OCI-LY7 (cell line): Measurements from ENCODE around the gene CPS1. TPM values are rescaled to one million over a fixed set of nuclear protein-coding genes. Genes with fewer than 3 reads are reported as not detected.

ENCODE experiments used
- BruUV-seq: library from RNA; stranded (reverse); fragments of 400-500 nt; replicated peaks from 2 replicates; lab custom pipeline; 2021; lab: Mats Ljungman, UMichigan
- CTCF ChIA-PET: fragments of 300-600 bp; sonication (Branson Sonifier 250); formaldehyde crosslinking; loops from one replicate; lab custom pipeline; 2022; ENCODE audit warnings: antibody characterized with exemption; ENCODE audit not compliant: unreplicated experiment; lab: Charles Lee
- POLR2A ChIA-PET: fragments of 300-600 bp; sonication (Branson Sonifier 250); formaldehyde crosslinking; loops from one replicate; lab custom pipeline; 2022; ENCODE audit warnings: antibody characterized with exemption; lab: Charles Lee
- DNase-seq: peaks from one replicate; pipeline ENCODE4 v3.0.0-alpha.2; 2015; ENCODE audit warnings: low spot score
- H2AFZ ChIP-seq: fragments of 200-600 bp; sonication (generic), shearing (Covaris generic); 2 replicates; pipeline ENCODE4 v1.6.1; 2014; ENCODE audit warnings: mild to moderate bottlenecking, antibody characterized with exemption, low read length, moderate library complexity
- H3K27ac ChIP-seq: fragments of 200-600 bp; sonication (generic); 2 replicates; pipeline ENCODE4 v1.5.1; 2014; ENCODE audit warnings: mixed run types, low read depth, mild to moderate bottlenecking, moderate library complexity, low read length, inconsistent platforms; ENCODE audit not compliant: poor library complexity, severe bottlenecking
- H3K36me3 ChIP-seq: fragments of 200-600 bp; sonication (generic); 2 replicates; pipeline ENCODE4 v1.6.1; 2014; ENCODE audit warnings: mild to moderate bottlenecking, antibody characterized with exemption, low read length, moderate library complexity, mixed read lengths; ENCODE audit not compliant: insufficient read depth
- H3K4me1 ChIP-seq: fragments of 200-600 bp; sonication (generic); 2 replicates; pipeline ENCODE4 v1.5.1; 2014; ENCODE audit warnings: mild to moderate bottlenecking, low read length; ENCODE audit not compliant: insufficient read depth, poor library complexity, severe bottlenecking
- H3K4me2 ChIP-seq: fragments of 200-600 bp; sonication (generic); 2 replicates; pipeline ENCODE4 v1.6.1; 2014; ENCODE audit warnings: mild to moderate bottlenecking, low read length
- H3K4me3 ChIP-seq: fragments of 200-600 bp; sonication (generic); 2 replicates; pipeline ENCODE4 v1.5.1; 2014; ENCODE audit warnings: mild to moderate bottlenecking, low read depth, low read length; ENCODE audit not compliant: poor library complexity, severe bottlenecking
- H3K79me2 ChIP-seq: fragments of 200-600 bp; sonication (generic); 2 replicates; pipeline ENCODE4 v1.6.1; 2016; ENCODE audit warnings: low read depth, mild to moderate bottlenecking, low read length, moderate library complexity, mixed read lengths; ENCODE audit not compliant: insufficient read depth
- H3K9me2 ChIP-seq: fragments of 200-600 bp; sonication (generic); 2 replicates; pipeline ENCODE4 v1.6.1; 2016; ENCODE audit warnings: mild to moderate bottlenecking, low read length, mixed read lengths; ENCODE audit not compliant: insufficient read depth
- H3K9me3 ChIP-seq: fragments of 200-600 bp; sonication (generic); 2 replicates; pipeline ENCODE4 v1.6.1; 2014; ENCODE audit warnings: mild to moderate bottlenecking, mixed run types, low read length, mixed read lengths
- H4K20me1 ChIP-seq: fragments of 200-600 bp; sonication (generic); 2 replicates; pipeline ENCODE4 v1.6.1; 2014; ENCODE audit warnings: mild to moderate bottlenecking, antibody characterized with exemption, low read length, moderate library complexity, mixed read lengths; ENCODE audit not compliant: insufficient read depth
- CTCF ChIP-seq: fragments of 200-600 bp; sonication (generic); conservative IDR thresholded peaks from 2 replicates; pipeline ENCODE4 v1.5.1; 2014; ENCODE audit warnings: mild to moderate bottlenecking, antibody characterized with exemption, low read length, moderate library complexity, mixed read lengths
- EZH2phosphoT487 ChIP-seq: fragments of 200-600 bp; sonication (generic); IDR thresholded peaks from 2 replicates; pipeline ENCODE4 v1.6.1; 2018; ENCODE audit warnings: low read depth, borderline replicate concordance, mild to moderate bottlenecking, mixed run types, antibody characterized with exemption, low read length, moderate library complexity, mixed read lengths
- intact Hi-C: fragments of 100-400 bp; cut with micrococcal nuclease; formaldehyde crosslinking; loops from one replicate; pipeline ENCODE4 v1.10.0; 2022; ENCODE audit not compliant: unreplicated experiment
- total RNA-seq, 2 experiments: library from RNA; depleted of rRNA in 1 of 2; stranded (reverse); fragments of >200 nt in 1 of 2; shearing (Covaris generic) in 1 of 2; gene quantifications; 2 replicates each; pipeline ENCODE4 v1.2.3, GENCODE V29; 2014 to 2022

CPS1 gene
- total RNA-seq, 2 experiments from 2014 or later: 0.06 to 0.27 TPM

- BruUV-seq: no TSS peak
- H3K9me3 ChIP-seq: no peaks in the 10 kb centered on the region
- POLR2A ChIA-PET: no interaction called here
Measured at GRCh38 chr2:210599476-210599875, 43.1 kb downstream of the CPS1 start.

GRCh38 chr2:210604666-210605065 is 48.3 kb downstream of the CPS1 start:
- no peaks in the 10 kb centered on the region for H3K4me1 ChIP-seq
- H2AFZ ChIP-seq: no peak overlapping the region
- H3K9me2 ChIP-seq: no peaks in the 10 kb centered on the region
- no peak overlapping the region for H3K4me2 ChIP-seq
- intact Hi-C loops: no loop called here
- POLR2A ChIA-PET: no interaction called here
- no peak for TF ChIP-seq CTCF
- TF ChIP-seq EZH2phosphoT487: no peak
- CTCF ChIA-PET: no interaction called here
- H3K9me3 ChIP-seq: no peaks in the 10 kb centered on the region
- no peak overlapping the region for H3K4me3 ChIP-seq
- no peaks in the 10 kb centered on the region for H3K79me2 ChIP-seq
- no TSS peak for BruUV-seq
- no peak for DNase-seq
- H4K20me1 ChIP-seq: no peaks in the 10 kb centered on the region
- H3K27ac ChIP-seq: no peak overlapping the region
- no peaks in the 10 kb centered on the region for H3K36me3 ChIP-seq

More at GRCh38 chr2:210599476-210599875, 43.1 kb downstream of the CPS1 start:
- Histone ChIP-seq H2AFZ (no peak overlapping the region), H4K20me1 (no peaks in the 10 kb centered on the region), H3K79me2 (no peaks in the 10 kb centered on the region), H3K4me1 (no peaks in the 10 kb centered on the region), H3K4me2 (no peak overlapping the region), H3K9me2 (no peaks in the 10 kb centered on the region), H3K4me3 (no peak overlapping the region), H3K27ac (no peak overlapping the region), H3K36me3 (no peaks in the 10 kb centered on the region)
- CTCF ChIA-PET: no interaction called here
- no peak for DNase-seq
- intact Hi-C loops: no loop called here
- TF ChIP-seq EZH2phosphoT487 (no peak), CTCF (no peak)

GRCh38 chr2:210606001-210606400 is 49.6 kb downstream of the CPS1 start:
- Histone ChIP-seq H3K36me3 (no peaks in the 10 kb centered on the region), H3K4me1 (no peaks in the 10 kb centered on the region), H2AFZ (no peak overlapping the region), H3K9me2 (no peaks in the 10 kb centered on the region), H3K27ac (no peak overlapping the region), H3K4me2 (no peak overlapping the region), H3K9me3 (no peaks in the 10 kb centered on the region), H3K79me2 (no peaks in the 10 kb centered on the region), H3K4me3 (no peak overlapping the region), H4K20me1 (no peaks in the 10 kb centered on the region)
- POLR2A ChIA-PET: interaction anchor here (0.7 to 1.9 kb wide), 4 partner anchors 9 to 354 kb away, joined by 3 to 4 read pairs (median 4); no protein-coding TSS in a partner anchor
- intact Hi-C loops: no loop called here
- BruUV-seq: no TSS peak
- no peak for TF ChIP-seq EZH2phosphoT487
- TF ChIP-seq CTCF: no peak
- no peak for DNase-seq
- CTCF ChIA-PET: no interaction called here
